ENCODE data around the gene GAST.

GRCh38 chr17:41739661-41740352, 27.7 kb downstream of the GAST start:
- TF ChIP-seq CTCF (IDR thresholded peaks at IDR 0.05 in 4 of 5, conservative IDR thresholded peaks at IDR 0.05 in 1 of 5) (no peak), POLR2A (IDR thresholded peaks at IDR 0.05) (no peak)

Measured in gastrocnemius medialis (tissue), 4 donors.